Amniotic stem cell (primary cell): ENCODE measurements around the gene FRYL.
"Not testable (repeated sequence)": the region's sequence is repeated elsewhere in the genome, so short reads cannot be mapped to it uniquely, and the experiment has no call there.

Experiments used
- DNase-seq: peaks from one replicate; lab custom pipeline; 2025; lab: John Stamatoyannopoulos, UW

The FRYL gene

DNA sequence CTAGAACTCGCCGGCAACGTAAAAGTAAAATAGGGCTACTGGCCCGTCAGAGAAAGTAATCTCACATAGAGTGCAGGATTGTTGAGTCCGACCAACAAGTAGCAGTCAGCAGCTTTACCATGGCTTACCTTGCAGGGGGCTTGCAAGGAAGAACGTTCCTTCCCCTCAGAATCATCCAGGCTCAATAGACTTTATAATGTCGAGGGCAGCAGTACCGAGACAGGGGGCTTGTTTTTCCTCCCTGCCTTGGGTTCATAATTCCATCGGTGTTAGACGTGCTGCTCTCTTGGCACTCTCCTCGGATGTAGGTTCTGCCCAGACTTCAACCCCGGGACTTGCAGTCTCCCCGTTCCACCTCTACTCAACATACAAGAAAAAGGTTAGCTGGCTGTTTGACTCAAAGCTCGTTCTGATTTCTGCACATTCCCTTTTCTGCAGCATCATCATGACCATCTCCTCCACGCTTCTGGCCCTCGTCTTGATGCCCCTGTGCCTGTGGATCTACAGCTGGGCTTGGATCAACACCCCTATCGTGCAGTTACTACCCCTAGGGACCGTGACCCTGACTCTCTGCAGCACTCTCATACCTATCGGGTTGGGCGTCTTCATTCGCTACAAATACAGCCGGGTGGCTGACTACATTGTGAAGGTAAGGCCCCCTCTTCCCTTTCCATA, 295.4 kb downstream of the FRYL start:
- DNase-seq = no peak

DNA sequence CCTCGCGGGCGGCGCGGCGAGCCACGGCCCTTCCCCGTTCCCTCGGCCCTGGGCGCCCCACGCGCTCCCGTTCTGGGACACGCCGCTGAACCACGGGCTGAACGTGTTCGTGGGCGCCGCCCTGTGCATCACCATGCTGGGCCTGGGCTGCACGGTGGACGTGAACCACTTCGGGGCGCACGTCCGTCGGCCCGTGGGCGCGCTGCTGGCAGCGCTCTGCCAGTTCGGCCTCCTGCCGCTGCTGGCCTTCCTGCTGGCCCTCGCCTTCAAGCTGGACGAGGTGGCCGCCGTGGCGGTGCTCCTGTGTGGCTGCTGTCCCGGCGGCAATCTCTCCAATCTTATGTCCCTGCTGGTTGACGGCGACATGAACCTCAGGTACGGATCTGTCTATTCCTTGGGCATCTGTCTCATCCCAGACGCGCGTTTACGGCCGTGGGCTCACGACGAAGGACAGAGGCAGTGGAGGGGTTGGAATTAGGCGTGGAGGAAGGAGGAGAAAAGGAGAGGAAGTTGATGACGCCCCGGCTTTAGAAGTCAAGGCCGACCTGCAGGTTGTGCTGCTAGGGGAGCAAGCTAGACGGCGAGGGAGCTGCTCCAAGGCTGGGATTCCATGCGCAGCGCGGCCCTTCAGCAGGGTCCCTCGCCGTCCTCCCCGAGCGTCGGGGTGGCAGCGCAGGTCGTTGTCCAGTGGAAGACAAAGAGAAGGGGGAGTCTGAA, 296.1 kb downstream of the FRYL start:
- DNase-seq = no peak

DNA sequence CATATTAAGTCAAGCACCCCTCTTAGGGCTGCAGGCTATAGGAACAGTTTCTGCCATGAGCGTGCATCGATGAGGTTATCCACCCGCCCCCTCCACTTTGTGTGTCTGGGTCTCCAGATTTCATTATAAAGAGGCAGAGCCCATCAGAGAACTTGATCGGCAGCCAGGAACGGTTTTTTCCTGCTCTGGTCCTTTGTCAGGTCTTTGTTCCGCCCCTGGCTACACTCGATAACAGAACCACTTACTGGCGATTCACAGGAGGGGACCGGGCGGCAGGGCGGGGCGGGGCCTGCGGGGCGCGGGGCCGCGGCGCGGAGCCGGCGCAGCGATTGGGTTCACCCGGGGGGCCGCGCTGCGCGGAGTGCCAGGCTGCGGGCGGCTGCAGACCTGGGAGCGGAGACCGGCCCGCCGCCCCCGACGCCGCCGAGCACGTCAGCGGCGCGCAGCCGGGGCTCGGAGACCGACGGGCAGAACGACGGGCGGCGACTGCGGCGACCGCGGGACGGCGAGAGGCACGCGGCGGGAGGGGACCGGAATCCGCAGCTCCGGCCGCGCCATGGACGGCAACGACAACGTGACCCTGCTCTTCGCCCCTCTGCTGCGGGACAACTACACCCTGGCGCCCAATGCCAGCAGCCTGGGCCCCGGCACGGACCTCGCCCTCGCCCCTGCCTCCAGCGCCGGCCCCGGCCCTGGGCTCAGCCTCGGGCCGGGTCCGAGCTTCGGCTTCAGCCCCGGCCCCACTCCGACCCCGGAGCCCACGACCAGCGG, 296.9 kb downstream of the FRYL start, which contains the start of gene SLC10A4:
Gene SLC10A4 (plus strand): TSS at position 338 of the 771 bp plus-strand sequence. CDS start 219 bp downstream, at position 557.
- DNase-seq = no peak

DNA sequence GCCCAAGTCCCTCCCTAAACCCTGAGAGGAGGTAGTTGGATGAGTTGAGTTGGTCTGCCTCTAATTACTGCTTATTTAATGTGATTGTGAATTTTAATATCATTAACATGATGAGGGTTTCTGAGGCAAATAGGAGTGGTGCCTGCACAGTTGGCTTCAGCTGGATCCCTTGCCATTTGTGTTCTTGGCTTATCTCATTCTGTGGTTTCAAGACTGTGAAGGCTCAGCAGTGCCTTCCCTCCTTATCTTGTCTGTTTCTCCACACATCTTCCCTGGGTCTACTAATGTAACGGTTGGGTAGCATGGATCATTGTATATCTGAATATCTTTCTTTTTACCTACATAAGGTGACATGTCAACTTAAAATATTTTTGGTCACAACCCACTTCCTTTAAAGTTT, 298.5 kb downstream of the FRYL start:
- DNase-seq = no peak

DNA sequence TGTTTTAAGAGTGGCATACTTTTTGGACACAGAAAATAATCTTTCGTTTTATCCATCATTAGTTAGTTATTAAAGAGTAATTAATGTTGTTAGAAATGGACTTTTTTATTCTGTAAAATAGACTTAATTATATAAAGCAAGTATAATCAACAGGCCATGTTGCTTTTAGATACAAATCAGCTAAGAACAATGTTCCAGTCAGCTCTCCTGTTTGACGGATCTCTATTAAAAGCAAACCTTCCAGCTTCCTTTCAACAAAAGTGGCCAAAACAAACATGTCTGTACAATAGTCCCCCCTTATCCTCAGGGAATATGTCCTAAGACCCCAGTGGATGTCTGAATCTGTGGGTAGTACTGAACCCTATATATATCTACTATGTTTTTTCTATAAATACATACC, 301.8 kb downstream of the FRYL start:
- DNase-seq = no peak

DNA sequence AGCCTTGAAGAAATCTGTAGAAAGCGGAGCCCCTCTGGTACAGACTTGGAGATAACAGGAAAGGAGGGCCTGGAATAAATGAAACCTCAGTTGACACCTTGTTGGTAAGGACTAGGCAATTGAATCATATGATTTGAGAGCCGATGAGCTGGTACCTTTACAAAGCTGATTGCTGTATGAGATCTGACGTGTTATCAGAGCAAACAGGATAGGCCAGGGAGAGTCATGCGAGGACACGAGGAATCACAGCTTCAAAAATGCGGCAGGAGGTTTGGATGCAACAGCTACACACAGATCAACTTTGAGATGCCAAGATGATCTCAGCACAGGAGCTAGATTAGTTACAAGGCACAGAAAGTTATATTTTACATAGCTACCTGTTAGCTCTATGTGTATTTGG, 304.3 kb downstream of the FRYL start:
- DNase-seq = no peak

DNA sequence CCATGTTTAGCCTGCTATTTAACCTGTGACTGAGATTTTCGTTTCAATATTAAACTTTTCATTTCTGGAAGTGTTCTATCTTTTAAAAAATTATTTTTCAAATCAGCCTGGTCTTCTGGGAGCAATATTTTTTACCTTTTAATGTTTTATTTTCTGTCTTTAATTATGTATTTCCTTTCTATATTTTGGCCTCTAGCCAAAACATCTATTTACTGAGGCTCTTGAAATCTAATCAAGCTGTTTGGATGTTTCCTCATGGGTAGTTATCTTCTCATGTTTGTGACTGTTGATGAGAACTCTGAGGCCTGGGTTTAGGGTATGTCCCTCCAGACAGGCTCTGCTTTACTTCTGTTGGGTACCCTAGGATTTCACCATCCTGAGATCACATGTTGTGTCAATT, 307.3 kb downstream of the FRYL start:
- DNase-seq = no peak

DNA sequence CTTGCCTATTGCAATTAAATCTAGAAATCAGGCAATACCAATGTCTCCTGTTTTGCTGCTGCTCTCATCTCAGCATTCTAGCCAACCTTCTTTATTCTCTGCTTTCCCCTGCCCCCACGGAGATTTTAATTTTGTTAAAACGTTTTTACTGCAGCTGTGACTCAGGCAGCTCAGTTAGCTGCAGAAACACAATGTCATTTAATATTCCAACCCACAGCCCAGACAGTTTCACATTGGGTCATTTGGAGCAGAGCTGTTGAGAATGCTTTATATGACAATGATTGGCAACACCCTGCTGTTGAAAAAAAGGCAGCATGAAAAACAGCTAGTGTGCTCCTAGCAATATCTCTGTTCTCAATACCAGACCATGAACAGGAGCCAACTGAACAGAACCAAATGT, 309.5 kb downstream of the FRYL start:
- no peak for DNase-seq

DNA sequence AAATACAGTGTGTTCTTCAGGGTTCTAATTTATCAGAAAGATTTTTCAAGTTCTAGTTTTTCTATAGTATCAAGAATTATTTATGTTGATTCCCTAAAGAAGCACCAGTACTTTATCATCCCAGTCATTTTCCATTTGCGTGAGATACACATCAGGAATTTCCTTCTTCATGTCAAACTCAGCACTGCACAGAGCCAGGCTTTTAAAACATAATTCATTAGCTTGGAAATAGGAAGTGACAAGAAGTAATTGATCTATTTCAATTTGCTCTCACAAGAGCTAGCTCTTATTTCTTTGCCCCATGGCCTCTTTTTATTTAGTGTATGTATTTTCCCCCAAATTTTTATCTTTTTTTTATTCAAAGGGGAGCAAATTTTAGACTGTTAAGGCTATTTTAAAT, 309.9 kb downstream of the FRYL start:
- DNase-seq = no peak

DNA sequence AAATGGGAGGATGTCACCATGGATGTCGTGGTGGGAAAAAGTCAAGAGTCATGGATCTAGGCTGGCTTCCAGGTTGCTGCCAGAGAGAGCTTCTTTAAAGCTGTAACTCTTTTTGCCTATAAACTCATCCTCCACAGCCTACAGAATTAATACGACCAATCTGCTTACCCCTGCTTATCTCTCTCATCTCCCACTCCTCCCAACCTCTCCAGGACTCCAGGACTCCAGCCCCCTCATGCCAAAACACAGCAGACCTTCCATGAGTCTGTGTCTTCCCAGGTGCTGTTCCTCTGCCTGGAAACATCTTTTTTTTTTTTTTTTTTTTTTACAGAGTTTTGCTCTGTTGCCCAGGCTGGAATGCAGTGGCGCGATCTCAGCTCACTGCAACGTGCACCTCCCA, 312.2 kb downstream of the FRYL start:
- DNase-seq = no peak

DNA sequence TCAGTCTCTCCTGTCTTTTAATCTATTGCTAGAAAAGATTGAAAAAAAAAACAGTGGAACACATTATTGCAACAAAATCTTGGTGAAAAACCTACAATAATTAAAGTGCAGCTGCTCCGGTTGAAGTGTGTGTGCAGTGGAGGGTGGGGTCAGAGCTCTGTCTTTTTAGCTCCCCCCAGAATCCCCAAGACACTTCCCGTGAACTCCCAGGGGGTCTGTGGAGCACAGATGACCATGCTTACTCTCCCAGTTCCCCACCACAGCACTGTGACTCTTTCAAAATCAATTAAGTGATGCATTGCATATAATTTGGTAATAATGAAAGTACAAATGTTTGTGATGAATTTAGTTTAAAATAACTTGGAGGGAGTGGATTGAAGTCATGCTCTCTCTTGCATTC, 312.6 kb downstream of the FRYL start:
- no peak for DNase-seq

DNA sequence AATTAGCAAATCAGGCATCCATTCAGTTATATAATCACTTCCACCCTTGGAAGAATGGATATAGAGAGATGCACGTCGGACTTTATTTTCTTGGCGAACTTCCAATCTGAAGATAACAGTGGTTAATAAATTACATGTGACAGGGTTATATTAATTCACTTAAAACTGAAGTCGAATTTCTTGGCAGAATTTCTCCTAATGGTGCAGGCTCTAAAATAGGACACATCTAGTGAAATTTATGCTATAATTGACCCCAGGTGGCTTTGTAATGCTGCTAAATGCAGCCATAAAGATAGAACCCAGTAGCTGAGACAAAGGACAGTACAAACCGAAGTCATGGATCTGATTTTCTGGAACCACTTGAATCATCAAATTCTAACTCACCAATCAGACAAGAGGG, 317.7 kb downstream of the FRYL start:
- DNase-seq = no peak

DNA sequence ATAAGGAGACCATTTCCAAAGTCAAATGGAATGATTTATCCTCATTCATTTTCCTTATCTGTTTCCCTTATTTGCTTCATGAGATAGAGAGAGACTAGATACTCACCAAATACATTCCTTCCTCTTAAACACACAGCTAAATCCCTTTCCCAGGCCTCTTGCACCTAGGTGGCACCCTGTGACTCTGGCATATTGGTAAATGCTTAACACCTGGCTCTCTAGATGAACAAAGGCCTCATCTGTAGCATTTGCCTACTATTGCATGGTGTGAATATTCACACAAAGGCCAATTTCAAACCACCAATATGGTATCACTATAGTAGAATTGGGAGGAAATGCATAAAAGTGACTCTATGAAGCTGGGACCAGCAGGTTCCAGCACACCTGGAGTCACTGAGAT, 319.1 kb downstream of the FRYL start:
- DNase-seq = no peak

DNA sequence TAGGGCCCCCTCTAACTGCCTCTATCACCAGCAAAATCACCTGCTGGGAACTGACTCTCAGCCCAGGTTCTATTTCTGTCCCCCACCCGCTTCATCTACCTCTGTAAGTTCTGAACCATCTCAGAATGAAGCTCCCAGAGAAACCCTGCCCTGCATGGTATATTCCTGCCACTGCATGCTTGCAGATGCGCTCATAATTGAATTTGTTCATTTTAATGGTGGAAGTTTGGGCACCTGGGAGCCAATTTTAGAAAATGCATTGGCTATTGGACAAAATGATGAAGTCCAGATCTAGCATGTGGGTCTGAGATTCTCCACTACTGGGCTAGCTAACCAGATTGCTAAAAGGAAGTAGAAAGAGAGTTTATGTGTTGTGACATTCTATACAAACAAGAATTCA, 325.5 kb downstream of the FRYL start:
- DNase-seq = no peak

DNA sequence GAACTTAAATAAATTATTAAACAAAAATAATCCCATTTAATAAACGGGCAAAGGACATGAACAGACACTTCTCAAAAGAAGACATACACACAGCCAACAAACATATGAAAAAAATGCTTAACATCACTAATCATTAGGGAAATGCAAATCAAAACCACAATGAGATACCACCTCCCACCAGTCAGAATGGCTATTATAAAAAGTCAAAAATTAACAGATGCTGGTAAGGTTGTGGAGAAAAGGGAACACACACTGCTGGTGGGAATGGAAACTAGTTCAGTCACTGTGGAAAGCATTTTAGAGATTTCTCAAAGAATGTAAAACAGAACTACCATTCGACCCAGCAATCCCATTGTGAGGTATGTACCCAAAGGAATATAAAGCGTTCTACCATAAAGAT, 328.4 kb downstream of the FRYL start:
- DNase-seq = not testable (repeated sequence)

DNA sequence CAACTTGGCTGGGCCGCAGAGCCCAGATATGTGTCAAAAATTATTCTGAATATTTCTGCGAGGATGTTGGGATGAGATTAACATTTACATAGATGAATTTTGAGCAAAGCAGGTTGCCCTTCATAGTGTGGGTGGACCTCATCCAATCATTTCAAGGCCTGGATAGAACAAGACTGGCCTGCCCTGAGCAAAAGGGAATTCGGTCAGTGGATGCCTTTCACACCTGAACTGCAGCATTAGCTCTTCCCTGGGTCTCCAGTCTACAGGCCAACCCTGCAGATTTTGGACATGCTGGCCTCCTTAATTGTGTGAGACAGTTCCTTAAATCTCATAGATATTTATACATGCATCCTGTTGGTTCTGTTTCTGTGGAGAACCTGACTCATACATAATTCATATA, 329.3 kb downstream of the FRYL start:
- DNase-seq = no peak

DNA sequence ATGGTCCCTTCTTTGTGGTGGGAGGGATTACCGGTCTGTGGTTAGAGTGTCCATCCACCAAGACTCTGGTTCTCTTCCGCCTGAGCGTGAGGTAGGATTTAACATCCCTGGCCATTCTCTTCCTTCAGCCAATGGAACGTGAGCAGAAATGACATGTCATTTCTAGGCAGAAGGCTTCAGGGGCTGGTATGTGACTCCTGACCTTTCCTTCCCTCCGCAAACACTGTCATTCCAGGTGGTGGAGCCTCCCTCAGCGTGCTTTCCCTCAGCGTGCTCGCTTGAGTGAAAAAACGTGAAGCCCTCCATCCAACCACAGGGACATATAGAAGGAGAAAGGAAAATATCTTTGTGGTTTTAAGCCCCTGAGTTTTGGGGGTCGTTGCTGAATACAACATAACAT, 330.9 kb downstream of the FRYL start:
- DNase-seq = no peak
